H9 (cell line): Measurements from ENCODE around the gene SH3BP2. TPM values are rescaled to one million over a fixed set of nuclear protein-coding genes. Genes with fewer than 3 reads are reported as not detected.

Source experiments
- DNase-seq: peaks from one replicate; pipeline ENCODE4 v3.0.0-alpha.2; 2017
- H2AFZ ChIP-seq: one replicate; pipeline ENCODE4 v1.6.1; 2013; ENCODE audit warnings: mild to moderate bottlenecking, low read length, control low read depth, moderate library complexity
- H2AK5ac ChIP-seq: 2 replicates; pipeline ENCODE4 v1.6.1; 2013; ENCODE audit warnings: low read length, control low read depth, mixed read lengths; ENCODE audit not compliant: insufficient read length
- H2BK120ac ChIP-seq: one replicate; pipeline ENCODE4 v1.6.1; 2013; ENCODE audit warnings: low read depth, mild to moderate bottlenecking, low read length, control low read depth, inconsistent platforms; ENCODE audit not compliant: poor library complexity, severe bottlenecking
- H2BK12ac ChIP-seq: 2 replicates; pipeline ENCODE4 v1.6.1; 2013; ENCODE audit warnings: low read length, control low read depth, mixed read lengths, low read depth; ENCODE audit not compliant: insufficient read length
- H2BK15ac ChIP-seq: 2 replicates; pipeline ENCODE4 v1.6.1; 2013; ENCODE audit warnings: low read depth, low read length, control low read depth
- H2BK20ac ChIP-seq: one replicate; pipeline ENCODE4 v1.6.1; 2013; ENCODE audit warnings: low read depth, mild to moderate bottlenecking, low read length, control low read depth, inconsistent platforms; ENCODE audit not compliant: poor library complexity, severe bottlenecking
- H2BK5ac ChIP-seq: 2 replicates; pipeline ENCODE4 v1.6.1; 2013; ENCODE audit warnings: low read length, control low read depth, mixed read lengths; ENCODE audit not compliant: insufficient read length
- H3K14ac ChIP-seq: 2 replicates; pipeline ENCODE4 v1.6.1; 2013; ENCODE audit warnings: low read length, control low read depth; ENCODE audit not compliant: insufficient read depth
- H3K18ac ChIP-seq: 2 replicates; pipeline ENCODE4 v1.6.1; 2013; ENCODE audit warnings: low read depth, mild to moderate bottlenecking, mixed read lengths, low read length, control low read depth; ENCODE audit not compliant: insufficient read length
- H3K23ac ChIP-seq: 2 replicates; pipeline ENCODE4 v1.6.1; 2013; ENCODE audit warnings: low read length, control low read depth, mixed read lengths, low read depth; ENCODE audit not compliant: insufficient read length
- H3K23me2 ChIP-seq: 2 replicates; pipeline ENCODE4 v1.6.1; 2013; ENCODE audit warnings: low read depth, mild to moderate bottlenecking, mixed read lengths, low read length, control low read depth; ENCODE audit not compliant: insufficient read length, poor library complexity, severe bottlenecking
- H3K27ac ChIP-seq: 2 replicates; pipeline ENCODE4 v1.5.1; 2013; ENCODE audit warnings: low read length, control low read depth, mixed read lengths, low read depth; ENCODE audit not compliant: insufficient read length
- H3K27me3 ChIP-seq: 2 replicates; pipeline ENCODE4 v1.6.1; 2013; ENCODE audit warnings: low read length, control low read depth, inconsistent platforms; ENCODE audit not compliant: insufficient read depth
- H3K4ac ChIP-seq: 2 replicates; pipeline ENCODE4 v1.6.1; 2013; ENCODE audit warnings: low read depth, mild to moderate bottlenecking, control low read depth, inconsistent platforms, low read length, moderate library complexity
- H3K4me1 ChIP-seq: 2 replicates; pipeline ENCODE4 v1.6.1; 2013; ENCODE audit warnings: low read length, control low read depth, inconsistent platforms; ENCODE audit not compliant: insufficient read depth
- H3K4me2 ChIP-seq: 2 replicates; pipeline ENCODE4 v1.6.1; 2013; ENCODE audit warnings: low read length, control low read depth, mixed read lengths; ENCODE audit not compliant: insufficient read length, insufficient read depth
- H3K56ac ChIP-seq: 2 replicates; pipeline ENCODE4 v1.6.1; 2013; ENCODE audit warnings: low read depth, mild to moderate bottlenecking, mixed read lengths, low read length, control low read depth; ENCODE audit not compliant: insufficient read length
- H3K79me1 ChIP-seq: 2 replicates; pipeline ENCODE4 v1.6.1; 2013; ENCODE audit warnings: low read depth, mild to moderate bottlenecking, moderate library complexity, low read length, control low read depth, inconsistent platforms; ENCODE audit not compliant: insufficient read depth, poor library complexity, severe bottlenecking
- H3K79me2 ChIP-seq: 2 replicates; pipeline ENCODE4 v1.6.1; 2013; ENCODE audit warnings: low read length, control low read depth, inconsistent platforms; ENCODE audit not compliant: insufficient read depth
- H3K9ac ChIP-seq: 2 replicates; pipeline ENCODE4 v1.6.1; 2013; ENCODE audit warnings: low read length, control low read depth, mixed read lengths; ENCODE audit not compliant: insufficient read length; ENCODE audit errors: extremely low read depth
- H3K9me3 ChIP-seq: one replicate; pipeline ENCODE4 v1.6.1; 2013; ENCODE audit warnings: low read depth, low read length, inconsistent platforms; ENCODE audit not compliant: control insufficient read depth
- H3T11ph ChIP-seq: one replicate; pipeline ENCODE4 v1.6.1; 2013; ENCODE audit warnings: mild to moderate bottlenecking, low read length, control low read depth, inconsistent platforms
- H4K20me1 ChIP-seq: one replicate; pipeline ENCODE4 v1.6.1; 2013; ENCODE audit not compliant: control insufficient read depth, insufficient read length, insufficient read depth
- H4K5ac ChIP-seq: 2 replicates; pipeline ENCODE4 v1.6.1; 2013; ENCODE audit warnings: low read depth, mild to moderate bottlenecking, mixed read lengths, low read length, control low read depth; ENCODE audit not compliant: insufficient read length
- H4K8ac ChIP-seq: replicated peaks from 2 replicates; pipeline ENCODE4 v1.6.1; 2013; ENCODE audit warnings: low read length, control low read depth, mixed read lengths, low read depth; ENCODE audit not compliant: insufficient read length
- H4K91ac ChIP-seq: 2 replicates; pipeline ENCODE4 v1.6.1; 2013; ENCODE audit warnings: low read depth, mild to moderate bottlenecking, moderate library complexity, mixed read lengths, low read length, control low read depth; ENCODE audit not compliant: insufficient read length
- H3K27ac Mint-ChIP-seq, 3 experiments: 2 replicates in 2 of 3; 3 replicates in 1 of 3; pipeline ENCODE4 v1.8.0; 2020 to 2021; ENCODE audit warnings: mixed read lengths in 3 of 3, mild to moderate bottlenecking in 1 of 3, moderate library complexity in 1 of 3
- H3K27me3 Mint-ChIP-seq: 2 replicates; pipeline ENCODE4 v1.8.0; 2021; ENCODE audit warnings: low read depth, mild to moderate bottlenecking, moderate library complexity, mixed read lengths
- H3K36me3 Mint-ChIP-seq, 3 experiments: 2 replicates in 2 of 3; 3 replicates in 1 of 3; pipeline ENCODE4 v1.8.0; 2020 to 2021; ENCODE audit warnings: low read depth in 3 of 3, mixed read lengths in 3 of 3; ENCODE audit not compliant: insufficient read depth in 1 of 3
- H3K4me1 Mint-ChIP-seq, 2 experiments: 2 replicates each; pipeline ENCODE4 v1.8.0; 2020; ENCODE audit warnings: mixed read lengths in 2 of 2
- H3K4me3 Mint-ChIP-seq, 2 experiments: 2 replicates in 1 of 2; 3 replicates in 1 of 2; pipeline ENCODE4 v1.8.0; 2020 to 2021; ENCODE audit warnings: mild to moderate bottlenecking in 2 of 2, mixed read lengths in 2 of 2, moderate library complexity in 1 of 2
- H3K9me3 Mint-ChIP-seq, 2 experiments: 2 replicates in 1 of 2; 3 replicates in 1 of 2; pipeline ENCODE4 v1.8.0; 2020; ENCODE audit warnings: mild to moderate bottlenecking in 2 of 2, mixed read lengths in 2 of 2, moderate library complexity in 1 of 2
- CTCF ChIP-seq: fragments of 200-600 bp; sonication (generic); conservative IDR thresholded peaks from 3 replicates; pipeline ENCODE4 v1.8.0; 2021; ENCODE audit warnings: antibody characterized with exemption, mild to moderate bottlenecking
- WGBS: extraction: QIAGEN DNeasy Blood & Tissue Kit; methylation state at CpG from one replicate; pipeline ENCODE4 v1.1.7; 2013; ENCODE audit warnings: missing lambda C conversion rate, low lambda C conversion rate, mixed read lengths; ENCODE audit not compliant: insufficient read length; ENCODE audit errors: extremely low coverage; 5-methylcytosine and 5-hydroxymethylcytosine counted together
- total RNA-seq: library from RNA; stranded (reverse); gene quantifications from 2 replicates; pipeline ENCODE4 v1.2.1, GENCODE V29; 2021

Gene SH3BP2
- total RNA-seq, 1 experiment from 2014 or later = 37.6 TPM

GRCh38 chr4:2850966-2851798, 58.3 kb downstream of the SH3BP2 start:
- Histone ChIP-seq H4K20me1 (no peaks in the 10 kb centered on the region), H3K23me2 (no peaks in the 10 kb centered on the region), H2BK5ac (no peak overlapping the region), H3K27me3 (no peaks in the 10 kb centered on the region), H2BK15ac (no peak overlapping the region), H3K9ac (no peak overlapping the region), H3K4me2 (no peak overlapping the region), H4K91ac (no peak overlapping the region), H2BK120ac (no peak overlapping the region), H2BK12ac (no peak overlapping the region), H3K4me1 (no peaks in the 10 kb centered on the region; the same call in 1 of the 2 replicates), H4K5ac (no peak overlapping the region), H3K18ac (no peak overlapping the region), H2BK20ac (no peak overlapping the region), H4K8ac (no peak overlapping the region), H3K14ac (no peak overlapping the region), H3K4ac (no peak overlapping the region), H3K79me1 (peaks cover 6% of the 10 kb centered on the region), H3K9me3 (no peaks in the 10 kb centered on the region), H2AK5ac (no peak overlapping the region), H3K79me2 (peaks cover 21% of the 10 kb centered on the region), H2AFZ (no peak overlapping the region), H3K23ac (no peak overlapping the region), H3T11ph (no peak overlapping the region), H3K27ac (no peak overlapping the region), H3K56ac (no peak overlapping the region)
- Mint-ChIP-seq H3K27ac (peak overlapping the region; percentile 46 to 53 (median 52); a peak in 4 of 7 replicates), H3K4me1 (peaks cover 5 to 9% of the 10 kb centered on the region in 2 experiments), H3K36me3 (peaks cover 9 to 19% (median 16%) of the 10 kb centered on the region in 3 experiments; a peak in 5 of 7 replicates), H3K9me3 (no peaks in the 10 kb centered on the region), H3K4me3 (no peak overlapping the region), H3K27me3 (no peaks in the 10 kb centered on the region)
- DNase-seq = no peak
- 100% methylated on average over 1 of the region's 2 CpGs for WGBS
- TF ChIP-seq CTCF = no peak
